HL-60 (cell line): ENCODE results near the gene PTPRN2.
"Not testable (repeated sequence)": the region's sequence is repeated elsewhere in the genome, so short reads cannot be mapped to it uniquely, and the experiment has no call there.

ENCODE experiments used
- DNase-seq, 2 experiments: peaks; one replicate each; pipeline ENCODE4 v3.0.0-alpha.2; 2010 to 2020; ENCODE audit warnings: low read depth in 1 of 2, low spot score in 1 of 2
- H3K27ac ChIP-seq: fragments of 250-450 bp; sonication (Bioruptor Pico); replicated peaks from 2 replicates; pipeline ENCODE4 v1.5.1; 2020; ENCODE audit warnings: mild to moderate bottlenecking, moderate library complexity
- H3K27me3 ChIP-seq: fragments of 250-450 bp; sonication (Bioruptor Pico); 2 replicates; pipeline ENCODE4 v1.5.1; 2021; ENCODE audit warnings: mild to moderate bottlenecking, moderate library complexity; ENCODE audit not compliant: insufficient read depth, poor library complexity, severe bottlenecking
- H3K4me3 ChIP-seq: replicated peaks from 2 replicates; pipeline ENCODE4 v1.5.1; 2011; ENCODE audit warnings: mild to moderate bottlenecking, control low read depth, low read length; ENCODE audit not compliant: insufficient read depth
- CTCF ChIP-seq: IDR thresholded peaks from one replicate; pipeline ENCODE4 v1.5.1; 2011; ENCODE audit warnings: low read length, control low read depth, inconsistent platforms; ENCODE audit not compliant: insufficient read depth
- GABPA ChIP-seq: IDR thresholded peaks from 2 replicates; pipeline ENCODE4 v1.6.1; 2012; ENCODE audit warnings: low read depth
- POLR2AphosphoS5 ChIP-seq: IDR thresholded peaks from 2 replicates; pipeline ENCODE4 v1.6.1; 2012; ENCODE audit warnings: low read depth
- REST ChIP-seq: IDR thresholded peaks from 2 replicates; pipeline ENCODE4 v1.6.1; 2012; ENCODE audit warnings: low read depth; ENCODE audit not compliant: insufficient replicate concordance
- SPI1 ChIP-seq: IDR thresholded peaks from 2 replicates; pipeline ENCODE4 v1.6.1; 2012; ENCODE audit warnings: low read depth, mild to moderate bottlenecking, borderline replicate concordance

PTPRN2 gene

GRCh38 chr7:157703534-157704195 lies 884.0 kb downstream of the PTPRN2 start:
- Histone ChIP-seq H3K4me3 (no peak overlapping the region), H3K27ac (no peak overlapping the region), H3K27me3 (no peaks in the 10 kb centered on the region)
- TF ChIP-seq GABPA (no peak), CTCF (no peak), SPI1 (no peak), POLR2AphosphoS5 (no peak), REST (no peak)
- no peak for DNase-seq

- Histone ChIP-seq H3K27me3 (peaks cover 2% of the 10 kb centered on the region), H3K27ac (no peak overlapping the region), H3K4me3 (no peak overlapping the region)
- DNase-seq = no peak
- no peak for TF ChIP-seq SPI1
- no peak for TF ChIP-seq GABPA
- TF ChIP-seq REST = no peak
- no peak for TF ChIP-seq CTCF
- TF ChIP-seq POLR2AphosphoS5 = no peak
Observed at GRCh38 chr7:157703131-157703530, 884.5 kb downstream of the PTPRN2 start.

GRCh38 chr7:157702311-157703023 lies 885.2 kb downstream of the PTPRN2 start:
- H3K4me3 ChIP-seq = no peak overlapping the region
- peaks cover 2% of the 10 kb centered on the region for H3K27me3 ChIP-seq
- H3K27ac ChIP-seq = no peak overlapping the region
- DNase-seq = no peak
- TF ChIP-seq SPI1 = no peak

- DNase-seq, H3K4me3 ChIP-seq, H3K27ac ChIP-seq, H3K27me3 ChIP-seq: not testable (repeated sequence)
Observed at GRCh38 chr7:157701395-157702180, 886.0 kb downstream of the PTPRN2 start.
